Parathyroid adenoma (tissue), 2 donors: ENCODE results near the gene DSPP.

Source experiments
- H2AFZ ChIP-seq: fragments of 300-600 bp; sonication (generic); one replicate; pipeline ENCODE4 v1.7.0; 2017; ENCODE audit warnings: antibody characterized with exemption, mild to moderate bottlenecking
- H3K27ac ChIP-seq: fragments of 300-600 bp; sonication (generic); one replicate; pipeline ENCODE4 v1.7.0; 2017
- H3K27me3 ChIP-seq: fragments of 300-600 bp; sonication (generic); one replicate; pipeline ENCODE4 v1.7.0; 2017; ENCODE audit warnings: low read length; ENCODE audit not compliant: control insufficient read depth, insufficient read depth
- H3K36me3 ChIP-seq: fragments of 300-600 bp; sonication (generic); one replicate; pipeline ENCODE4 v1.7.0; 2017; ENCODE audit warnings: low read length; ENCODE audit not compliant: control insufficient read depth, insufficient read depth
- H3K4me1 ChIP-seq: fragments of 300-600 bp; sonication (generic); one replicate; pipeline ENCODE4 v1.7.0; 2017; ENCODE audit warnings: control low read depth
- H3K4me2 ChIP-seq: fragments of 300-600 bp; sonication (generic); one replicate; pipeline ENCODE4 v1.7.0; 2017; ENCODE audit warnings: low read length
- H3K4me3 ChIP-seq: fragments of 300-600 bp; sonication (generic); one replicate; pipeline ENCODE4 v1.7.0; 2017; ENCODE audit warnings: low read depth, low read length
- H3K79me2 ChIP-seq: fragments of 300-600 bp; sonication (generic); one replicate; pipeline ENCODE4 v1.7.0; 2017; ENCODE audit warnings: control low read depth
- H3K9ac ChIP-seq: fragments of 300-600 bp; sonication (generic); one replicate; pipeline ENCODE4 v1.7.0; 2017; ENCODE audit warnings: mild to moderate bottlenecking
- H3K9me3 ChIP-seq: fragments of 300-600 bp; sonication (generic); one replicate; pipeline ENCODE4 v1.7.0; 2017; ENCODE audit warnings: low read length; ENCODE audit not compliant: control insufficient read depth
- TF ChIP-seq, protein P1 (sequence below): fragments of 300-600 bp; sonication (generic); IDR thresholded peaks from one replicate; pipeline ENCODE4 v1.7.0; 2017; ENCODE audit warnings: antibody characterized with exemption, mild to moderate bottlenecking
- donor health status: primary hyperparathyroidism.

DSPP gene

DNA sequence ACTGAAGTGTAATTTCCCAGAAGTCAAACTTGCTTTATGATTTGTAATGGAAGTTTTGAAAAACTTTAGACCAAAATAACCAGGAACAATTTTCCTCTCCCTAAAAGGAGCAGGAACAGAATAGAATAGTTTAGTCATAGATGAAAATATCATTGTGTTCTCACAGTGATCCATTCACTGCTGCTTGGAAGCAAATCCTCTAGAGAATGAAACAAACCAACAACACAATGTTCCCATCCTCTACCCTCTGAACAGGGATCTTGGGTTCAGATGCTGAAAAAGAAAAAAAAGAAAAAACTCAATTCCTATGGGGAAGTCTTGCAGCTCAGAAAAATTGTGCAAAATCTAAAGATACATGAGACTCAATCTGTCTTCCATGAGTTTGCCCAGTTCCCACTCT lies 12.2 kb downstream of the DSPP start:
- Histone ChIP-seq H3K4me2 (no peak overlapping the region), H3K4me3 (no peak overlapping the region), H3K4me1 (no peaks in the 10 kb centered on the region), H3K9ac (no peak overlapping the region), H3K27me3 (no peaks in the 10 kb centered on the region), H3K27ac (no peak overlapping the region), H3K36me3 (no peaks in the 10 kb centered on the region), H3K9me3 (no peaks in the 10 kb centered on the region), H2AFZ (no peak overlapping the region), H3K79me2 (no peaks in the 10 kb centered on the region)
- TF ChIP-seq, protein P1, sequence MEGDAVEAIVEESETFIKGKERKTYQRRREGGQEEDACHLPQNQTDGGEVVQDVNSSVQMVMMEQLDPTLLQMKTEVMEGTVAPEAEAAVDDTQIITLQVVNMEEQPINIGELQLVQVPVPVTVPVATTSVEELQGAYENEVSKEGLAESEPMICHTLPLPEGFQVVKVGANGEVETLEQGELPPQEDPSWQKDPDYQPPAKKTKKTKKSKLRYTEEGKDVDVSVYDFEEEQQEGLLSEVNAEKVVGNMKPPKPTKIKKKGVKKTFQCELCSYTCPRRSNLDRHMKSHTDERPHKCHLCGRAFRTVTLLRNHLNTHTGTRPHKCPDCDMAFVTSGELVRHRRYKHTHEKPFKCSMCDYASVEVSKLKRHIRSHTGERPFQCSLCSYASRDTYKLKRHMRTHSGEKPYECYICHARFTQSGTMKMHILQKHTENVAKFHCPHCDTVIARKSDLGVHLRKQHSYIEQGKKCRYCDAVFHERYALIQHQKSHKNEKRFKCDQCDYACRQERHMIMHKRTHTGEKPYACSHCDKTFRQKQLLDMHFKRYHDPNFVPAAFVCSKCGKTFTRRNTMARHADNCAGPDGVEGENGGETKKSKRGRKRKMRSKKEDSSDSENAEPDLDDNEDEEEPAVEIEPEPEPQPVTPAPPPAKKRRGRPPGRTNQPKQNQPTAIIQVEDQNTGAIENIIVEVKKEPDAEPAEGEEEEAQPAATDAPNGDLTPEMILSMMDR = no peak

DNA sequence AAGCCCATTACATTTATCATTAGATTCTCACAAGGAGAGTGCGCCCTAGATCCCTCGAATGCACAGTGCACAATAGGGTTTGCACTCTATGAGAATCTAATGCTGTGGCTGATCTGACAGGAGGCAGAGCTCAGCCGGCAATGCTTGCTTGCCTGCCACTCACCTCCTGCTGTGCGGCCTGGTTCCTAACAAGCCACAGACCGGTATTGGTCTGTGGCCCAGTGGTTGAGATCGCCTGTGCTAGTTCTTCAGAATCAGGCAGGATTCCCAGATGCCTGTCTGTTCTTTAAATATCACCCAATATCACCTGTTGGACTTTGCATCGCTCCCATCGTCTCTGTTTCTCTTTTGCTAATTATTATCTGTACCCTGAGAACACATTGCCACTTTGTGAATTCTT lies 14.0 kb downstream of the DSPP start:
- H3K79me2 ChIP-seq = no peaks in the 10 kb centered on the region
- H3K4me3 ChIP-seq = no peak overlapping the region
- TF ChIP-seq, protein P1 = no peak
- no peak overlapping the region for H3K9ac ChIP-seq
- no peaks in the 10 kb centered on the region for H3K36me3 ChIP-seq
- no peaks in the 10 kb centered on the region for H3K4me1 ChIP-seq
- H2AFZ ChIP-seq = no peak overlapping the region
- no peak overlapping the region for H3K27ac ChIP-seq
- no peak overlapping the region for H3K4me2 ChIP-seq
- no peaks in the 10 kb centered on the region for H3K27me3 ChIP-seq
- no peaks in the 10 kb centered on the region for H3K9me3 ChIP-seq

DNA sequence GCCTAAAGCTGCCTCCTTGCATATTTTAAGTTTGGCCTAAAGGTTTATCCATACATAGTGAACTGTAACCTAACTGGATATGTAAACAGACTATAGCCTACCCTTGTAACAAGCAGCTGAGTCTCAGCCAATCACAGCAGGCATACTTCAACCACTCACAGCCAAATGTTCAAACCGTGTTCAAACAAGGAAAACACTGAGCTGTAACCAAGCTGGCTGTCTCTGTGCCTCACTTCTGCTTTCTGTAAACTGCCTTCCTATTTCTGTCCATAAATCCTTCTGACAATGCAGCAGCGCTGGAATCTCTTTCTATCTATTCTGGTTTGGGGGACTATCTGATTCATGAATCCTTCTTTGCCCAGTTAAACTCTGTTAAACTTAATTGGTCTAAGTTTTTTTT lies 16.4 kb downstream of the DSPP start:
- Histone ChIP-seq H3K27ac (no peak overlapping the region), H3K4me3 (no peak overlapping the region), H3K4me1 (no peaks in the 10 kb centered on the region), H3K36me3 (no peaks in the 10 kb centered on the region), H3K27me3 (no peaks in the 10 kb centered on the region), H3K9me3 (no peaks in the 10 kb centered on the region), H2AFZ (no peak overlapping the region), H3K79me2 (no peaks in the 10 kb centered on the region), H3K4me2 (no peak overlapping the region), H3K9ac (no peak overlapping the region)
- TF ChIP-seq, protein P1 = no peak

DNA sequence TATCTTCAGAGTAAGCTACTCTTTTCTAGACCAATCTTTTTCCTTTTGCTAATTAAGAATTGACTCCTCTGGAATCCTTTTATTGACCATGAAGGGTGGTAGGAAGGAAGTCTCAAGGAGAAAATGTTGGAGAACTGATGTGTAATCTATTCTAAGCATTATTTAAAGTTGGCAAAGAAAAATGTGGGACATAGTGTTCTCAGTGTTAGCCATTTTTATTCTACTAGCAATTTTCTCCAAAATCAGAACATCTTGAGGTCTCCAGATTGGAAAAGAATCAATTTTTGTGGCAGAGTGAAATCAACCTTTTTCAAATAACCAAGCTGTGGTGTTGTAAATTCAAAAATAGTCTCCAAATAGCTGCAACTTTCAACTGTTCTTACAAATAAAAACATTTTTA lies 23.3 kb downstream of the DSPP start:
- Histone ChIP-seq H3K27ac (no peak overlapping the region), H3K79me2 (no peaks in the 10 kb centered on the region), H3K9me3 (no peaks in the 10 kb centered on the region), H3K4me2 (no peak overlapping the region), H3K27me3 (no peaks in the 10 kb centered on the region), H3K4me1 (no peaks in the 10 kb centered on the region), H3K9ac (no peak overlapping the region), H3K4me3 (no peak overlapping the region), H2AFZ (no peak overlapping the region), H3K36me3 (no peaks in the 10 kb centered on the region)
- TF ChIP-seq, protein P1 = no peak

DNA sequence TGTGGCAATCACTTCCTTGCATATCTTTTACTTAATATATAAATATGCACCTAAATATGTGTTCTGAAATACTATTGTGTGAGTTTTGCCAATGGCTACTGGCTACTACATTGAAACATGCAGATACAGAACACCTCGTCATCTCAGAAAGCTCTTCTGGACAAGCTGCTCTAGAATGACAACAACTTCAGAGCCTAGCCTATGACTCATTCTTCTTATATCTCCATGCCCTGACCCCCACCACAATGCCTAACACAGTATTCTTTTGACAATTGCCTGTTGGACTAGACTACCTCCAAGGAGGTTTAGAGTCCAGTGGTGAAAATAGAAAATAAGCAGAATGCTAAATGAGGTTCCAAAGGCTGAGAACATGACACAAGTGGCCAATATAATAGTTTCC lies 24.1 kb downstream of the DSPP start:
- TF ChIP-seq, protein P1 = no peak
- Histone ChIP-seq H3K4me3 (no peak overlapping the region), H2AFZ (no peak overlapping the region), H3K9me3 (no peaks in the 10 kb centered on the region), H3K27me3 (no peaks in the 10 kb centered on the region), H3K9ac (no peak overlapping the region), H3K27ac (no peak overlapping the region), H3K4me1 (no peaks in the 10 kb centered on the region), H3K36me3 (no peaks in the 10 kb centered on the region), H3K79me2 (no peaks in the 10 kb centered on the region), H3K4me2 (no peak overlapping the region)
